ENCODE results near the gene CCL23.

- TF ChIP-seq EP300 (IDR thresholded peaks at IDR 0.05) (no peak), CTCF (IDR thresholded peaks at IDR 0.05) (no peak)
Observed at GRCh38 chr17:36063786-36064541, 46.2 kb upstream of the CCL23 start, which contains the start of gene CCL18.
